CMK (cell line): ENCODE measurements around the gene ASB15.

Experiments
- DNase-seq: peaks from one replicate; pipeline ENCODE4 v3.0.0-alpha.2; 2010; ENCODE audit warnings: low read depth

The ASB15 gene

DNA sequence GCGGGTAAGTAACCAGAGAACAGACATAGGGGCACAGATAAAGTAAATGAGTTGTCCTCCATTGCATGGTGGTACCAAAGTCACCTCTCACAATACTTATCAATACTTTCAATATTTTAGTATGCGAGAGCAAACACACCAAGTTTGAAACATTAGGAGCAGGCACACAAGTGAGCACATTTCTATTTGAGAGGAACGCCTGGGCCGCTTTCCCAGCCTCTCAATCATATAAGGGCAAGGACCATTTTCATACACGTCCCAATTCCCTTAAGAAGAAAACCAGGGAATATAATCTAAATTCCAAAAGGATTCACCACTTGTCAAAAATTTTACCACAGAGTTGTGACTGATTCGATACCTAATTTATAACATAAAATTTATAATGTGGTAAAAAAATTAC, 61.6 kb downstream of the ASB15 start:
- no peak for DNase-seq

DNA sequence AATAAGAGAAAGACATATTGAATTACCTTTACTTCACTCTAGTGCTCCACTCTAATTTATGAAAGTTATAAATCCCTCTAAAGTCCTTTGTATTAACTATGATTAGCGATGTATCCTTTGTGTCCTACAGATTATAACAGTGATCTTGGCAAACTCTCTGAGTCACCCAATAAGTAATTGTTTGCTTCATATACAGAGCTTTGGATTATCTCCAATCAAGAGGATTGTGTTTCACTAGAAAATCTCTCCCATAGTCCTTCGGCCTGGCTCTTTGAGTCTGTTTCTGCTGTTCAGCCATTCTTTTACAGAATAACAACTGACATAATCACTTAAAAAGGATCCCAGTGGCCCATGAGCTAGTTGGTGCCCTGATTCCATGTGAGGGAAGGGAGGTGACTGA, 63.5 kb downstream of the ASB15 start:
- DNase-seq = no peak

DNA sequence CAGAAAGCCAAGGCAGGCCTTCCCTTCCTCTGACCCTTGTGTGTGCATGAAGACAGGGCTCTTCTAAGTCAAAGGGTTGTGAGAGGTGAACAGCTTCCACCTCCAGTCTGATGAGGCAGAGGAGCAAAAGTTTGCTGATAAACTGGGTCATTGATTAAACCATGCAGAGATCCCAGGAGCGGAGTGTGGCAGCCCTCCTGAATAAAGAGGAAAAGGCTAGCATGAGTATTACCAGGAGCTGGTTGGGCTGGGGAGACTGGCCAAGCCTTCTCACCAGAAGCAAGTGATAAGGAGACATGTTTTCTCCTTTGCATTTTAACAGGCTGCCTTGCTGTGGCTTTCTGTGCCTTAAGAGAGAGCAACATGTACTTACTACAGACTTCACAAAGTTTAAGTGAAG, 64.3 kb downstream of the ASB15 start:
- no peak for DNase-seq

DNA sequence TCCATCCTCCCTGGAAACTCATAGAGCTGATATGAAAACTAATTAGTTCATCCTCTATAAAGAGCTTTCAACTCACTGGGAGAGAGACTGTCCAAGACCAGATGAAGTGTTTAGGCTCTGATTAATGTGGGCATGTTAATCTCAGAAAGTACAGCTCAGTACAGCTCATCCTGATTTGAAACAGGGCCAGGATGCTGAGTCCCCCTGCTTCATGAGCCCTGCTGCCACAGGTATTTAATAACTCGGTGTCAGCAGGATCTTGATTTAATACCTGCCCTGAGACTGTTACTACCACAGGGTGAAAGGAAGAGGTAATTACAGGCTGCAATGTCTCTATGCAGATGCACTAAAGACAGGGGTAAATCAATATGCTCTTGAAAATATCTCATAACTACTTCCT, 64.9 kb downstream of the ASB15 start:
- DNase-seq = no peak

DNA sequence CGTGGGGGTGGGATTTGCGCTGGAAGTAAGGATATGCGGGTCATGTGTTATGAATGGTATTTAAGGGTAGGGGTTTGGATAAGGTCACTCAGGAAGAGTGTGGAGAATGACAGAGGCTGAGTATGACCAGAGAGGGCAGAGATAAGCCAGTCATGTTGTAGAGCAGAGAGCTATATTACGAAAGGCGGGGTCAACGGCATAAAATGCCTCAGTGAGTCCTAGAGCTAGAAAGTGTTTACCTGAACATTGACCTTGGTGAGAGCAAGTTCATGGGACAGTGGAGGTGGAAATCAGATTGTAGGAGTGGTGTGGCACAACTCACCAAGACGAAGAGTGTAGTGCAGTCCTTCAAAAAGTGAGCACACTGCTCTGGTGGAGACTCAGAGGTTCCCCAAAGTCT, 67.9 kb downstream of the ASB15 start:
- DNase-seq = no peak

DNA sequence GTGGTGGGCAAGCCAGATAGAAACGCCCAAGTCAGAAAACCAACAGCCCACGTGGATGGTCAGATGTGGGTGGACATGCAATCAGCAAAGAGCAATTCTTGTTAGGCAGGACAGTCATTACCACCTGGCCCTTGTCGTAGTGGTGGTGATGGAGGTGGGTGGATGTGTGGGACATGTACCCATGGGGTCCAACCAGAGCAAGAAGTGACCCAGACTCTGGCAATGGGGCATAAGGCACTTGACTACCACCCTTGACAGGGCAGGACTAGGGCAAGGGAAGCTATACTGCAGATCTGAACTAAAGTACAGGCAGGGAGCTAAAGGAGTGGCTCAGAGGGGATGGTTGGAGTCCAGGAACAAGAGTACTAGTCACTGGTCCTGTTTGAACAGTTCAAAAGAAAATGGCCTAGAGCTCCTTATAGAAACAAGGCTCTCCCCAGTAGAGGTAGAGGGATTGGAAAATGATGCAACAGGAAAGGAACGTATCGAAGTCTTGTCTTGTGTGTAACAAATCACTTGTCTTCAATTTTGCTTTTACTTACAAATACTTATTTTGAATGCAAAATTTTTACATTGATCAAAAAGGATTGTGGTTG, 71.6 kb downstream of the ASB15 start:
- no peak for DNase-seq

DNA sequence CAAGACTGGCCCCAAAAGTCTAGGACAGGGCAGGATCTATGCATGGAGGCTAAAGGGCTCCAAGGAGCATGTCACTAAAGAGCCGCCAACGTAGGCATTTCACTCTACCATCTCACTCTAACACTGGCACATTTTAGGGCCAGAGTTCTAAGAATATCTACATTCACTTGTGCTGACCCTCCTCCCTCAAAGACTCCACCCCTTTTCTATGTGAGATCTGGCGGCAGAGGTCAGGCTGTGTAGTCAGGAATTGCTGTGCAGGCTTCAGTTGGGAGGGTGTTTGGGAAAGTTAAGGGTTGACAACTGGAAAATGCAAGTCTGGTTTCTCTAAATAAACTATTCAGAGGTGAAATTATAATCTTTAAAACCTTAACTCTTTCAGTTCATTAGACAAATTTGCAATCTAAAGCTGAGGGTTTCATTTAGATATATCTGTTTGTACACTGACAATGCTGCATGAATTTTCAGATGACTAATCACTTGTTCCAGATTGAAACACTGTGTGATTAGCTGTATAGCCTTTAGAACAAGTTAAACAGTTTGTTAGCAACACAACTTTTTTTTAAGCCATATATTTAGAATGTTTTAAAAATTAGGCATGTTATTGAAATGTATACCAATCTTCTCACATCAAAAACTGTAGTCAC, 72.3 kb downstream of the ASB15 start:
- DNase-seq = no peak

DNA sequence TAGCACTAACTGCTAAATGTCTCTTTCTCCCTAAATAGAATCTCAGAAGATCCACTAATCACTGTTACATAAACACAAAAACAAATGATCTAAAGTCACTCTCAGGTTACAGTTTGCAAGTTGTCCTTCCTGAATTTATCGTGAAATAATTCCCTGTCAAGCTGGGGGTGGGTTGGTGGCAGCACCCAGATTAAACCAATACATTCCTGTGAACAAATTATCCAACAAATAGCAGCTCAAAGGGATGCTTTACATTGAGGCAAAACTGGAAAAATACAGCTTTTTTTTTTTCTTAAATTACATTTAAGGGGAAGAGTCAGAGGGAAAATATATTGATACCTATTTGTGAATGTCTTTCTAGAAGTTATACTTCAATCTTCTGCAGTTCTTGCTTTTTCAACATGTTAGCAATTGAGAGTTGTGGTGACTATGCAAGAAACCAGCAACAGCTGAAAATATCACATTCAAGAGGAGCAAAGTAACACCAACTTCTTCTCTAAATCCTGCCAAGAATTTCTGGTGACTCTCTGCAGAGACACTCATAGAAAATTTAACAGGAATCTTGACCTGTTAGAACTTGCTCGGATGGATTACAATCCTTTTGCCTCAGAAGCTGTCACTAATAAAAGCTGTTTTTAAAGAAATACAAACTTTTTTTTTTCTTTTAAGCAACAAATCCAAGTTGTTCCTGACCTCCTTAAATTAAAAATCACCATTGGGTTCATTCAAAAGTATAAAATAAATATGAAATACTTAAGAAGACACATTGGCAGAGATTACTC, 73.0 kb downstream of the ASB15 start:
- DNase-seq = no peak

DNA sequence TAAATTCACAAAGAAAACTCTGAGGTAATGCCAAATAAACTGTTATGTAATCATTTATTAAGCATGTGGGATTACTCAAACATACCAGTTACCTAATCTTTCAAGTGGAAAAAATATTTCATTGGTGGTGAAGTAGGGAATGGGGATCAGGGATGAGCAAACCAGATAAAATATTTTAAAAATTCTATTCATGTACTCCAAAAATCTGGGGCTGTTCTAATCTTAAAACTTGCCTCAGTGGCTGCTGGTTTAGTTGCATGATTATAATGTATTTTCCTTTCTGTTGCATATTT, 73.5 kb downstream of the ASB15 start:
- DNase-seq = no peak

DNA sequence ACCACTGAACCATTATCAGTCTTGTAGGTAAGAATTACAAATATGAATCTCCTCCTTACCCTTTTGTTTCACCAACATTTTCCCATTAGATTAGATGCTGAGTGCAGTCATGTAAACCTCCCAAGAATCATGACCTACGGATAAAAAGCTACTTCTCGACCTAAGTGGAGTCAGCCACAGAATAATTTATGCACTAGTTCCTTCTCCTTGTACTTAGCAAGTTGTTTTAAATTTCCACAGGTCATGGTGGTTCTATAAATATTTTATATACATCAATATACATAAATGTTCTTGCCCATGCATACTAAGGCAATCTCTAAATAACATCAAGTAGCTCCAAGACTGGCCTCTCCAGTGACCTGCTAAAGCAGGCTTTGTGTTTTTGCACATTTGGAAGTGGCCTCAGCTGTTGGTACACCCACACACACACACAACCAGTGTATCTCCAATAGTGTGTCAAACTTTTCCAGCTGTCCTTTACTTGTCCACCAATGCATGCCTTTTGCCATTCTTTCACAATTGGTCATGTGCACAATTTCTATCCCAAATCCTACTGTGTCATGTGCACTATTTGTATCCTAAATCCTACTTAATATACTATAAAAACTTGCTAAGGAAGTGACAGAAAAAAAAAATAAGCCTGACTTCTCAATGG, 75.6 kb downstream of the ASB15 start:
- no peak for DNase-seq

DNA sequence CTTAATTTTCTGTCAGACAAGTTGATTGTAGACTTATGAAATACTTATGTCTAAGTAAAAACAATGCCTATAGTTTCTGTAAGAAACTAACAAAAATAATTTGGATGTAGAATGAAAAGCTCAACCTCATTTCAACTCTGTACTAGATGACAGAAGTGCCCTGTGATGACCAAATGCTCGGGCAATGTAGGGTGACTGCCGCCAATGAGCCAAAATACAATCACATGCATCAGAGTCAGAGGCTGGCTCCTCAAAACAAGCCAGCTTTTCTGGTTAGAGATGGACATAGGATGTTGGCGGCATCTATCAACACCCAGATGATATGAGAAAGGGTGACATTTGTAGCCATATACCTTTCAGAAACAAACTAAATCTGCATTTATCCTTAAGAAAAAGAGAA, 78.0 kb downstream of the ASB15 start:
- DNase-seq = no peak

DNA sequence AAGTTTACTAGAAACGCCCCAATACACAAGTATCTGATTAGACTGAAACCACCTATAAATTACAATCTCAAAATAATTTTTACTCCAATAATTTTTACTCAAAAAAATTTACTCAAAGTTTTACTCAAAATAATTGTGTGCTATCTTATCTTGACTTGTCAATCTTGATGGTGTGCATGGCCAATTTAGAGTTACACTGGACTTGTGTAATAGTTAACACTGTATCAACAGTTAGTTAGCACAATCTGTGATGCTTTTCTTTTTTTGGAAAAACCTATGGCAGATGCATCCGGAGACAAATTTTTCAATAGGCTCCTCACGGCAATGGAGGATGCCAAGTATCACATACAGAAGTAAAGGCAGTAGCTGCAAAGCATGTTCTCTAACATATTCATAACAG, 79.0 kb downstream of the ASB15 start:
- DNase-seq = no peak

DNA sequence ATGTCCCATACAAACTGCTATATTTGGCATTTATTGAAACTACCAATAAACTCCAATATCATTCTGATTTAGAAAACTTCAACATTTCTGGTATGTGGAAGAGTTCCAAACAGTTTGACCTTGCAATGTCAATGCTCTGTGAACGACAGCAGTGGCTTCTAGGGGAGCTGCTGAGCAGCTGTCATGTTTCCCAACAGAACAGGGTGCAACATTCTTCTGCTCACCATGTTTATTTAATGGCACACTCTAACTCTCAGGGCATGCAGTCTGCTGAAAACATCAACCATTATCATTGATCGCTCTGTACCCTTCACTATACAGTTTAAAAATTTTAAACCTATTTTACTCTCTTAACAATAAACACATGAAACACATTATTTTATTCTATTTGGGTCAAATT, 79.9 kb downstream of the ASB15 start:
- DNase-seq = no peak

DNA sequence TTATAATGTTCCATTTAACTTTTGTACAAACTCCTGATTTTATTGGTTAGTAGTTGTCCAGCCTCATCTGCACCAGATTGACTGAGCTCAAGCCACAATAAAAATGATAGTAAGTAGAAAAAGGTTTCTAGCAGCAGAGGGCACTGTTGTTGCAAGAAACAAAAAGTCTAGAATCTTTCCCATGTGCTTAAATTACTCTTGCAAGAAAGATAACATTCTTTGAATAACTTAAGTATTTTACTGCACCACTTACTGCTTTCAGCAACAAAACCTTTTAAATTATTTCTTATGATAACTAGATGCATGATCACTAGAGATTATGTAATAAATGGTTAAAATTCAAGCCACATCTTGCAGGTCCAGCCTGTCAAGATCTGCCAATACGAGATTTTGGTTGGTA, 81.1 kb downstream of the ASB15 start:
- DNase-seq = no peak

DNA sequence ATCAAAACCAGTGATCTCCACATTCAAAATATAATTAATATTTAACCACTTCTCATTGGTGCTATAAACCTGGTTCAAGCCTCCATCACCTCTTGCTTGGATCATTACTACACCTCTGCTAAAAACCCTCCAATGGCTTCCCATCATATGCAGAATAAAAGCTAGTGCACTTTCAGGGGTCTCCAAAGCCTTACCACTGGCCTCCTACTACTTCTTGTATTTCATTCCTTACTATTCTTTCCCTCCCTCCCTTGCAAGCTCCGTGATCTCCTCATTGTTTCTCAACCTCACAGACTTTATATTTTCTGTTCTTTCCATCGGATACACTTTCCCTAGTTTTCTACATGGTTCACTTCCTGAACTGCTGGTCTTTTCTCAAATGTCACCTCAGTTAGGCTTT, 85.5 kb downstream of the ASB15 start:
- no peak for DNase-seq

DNA sequence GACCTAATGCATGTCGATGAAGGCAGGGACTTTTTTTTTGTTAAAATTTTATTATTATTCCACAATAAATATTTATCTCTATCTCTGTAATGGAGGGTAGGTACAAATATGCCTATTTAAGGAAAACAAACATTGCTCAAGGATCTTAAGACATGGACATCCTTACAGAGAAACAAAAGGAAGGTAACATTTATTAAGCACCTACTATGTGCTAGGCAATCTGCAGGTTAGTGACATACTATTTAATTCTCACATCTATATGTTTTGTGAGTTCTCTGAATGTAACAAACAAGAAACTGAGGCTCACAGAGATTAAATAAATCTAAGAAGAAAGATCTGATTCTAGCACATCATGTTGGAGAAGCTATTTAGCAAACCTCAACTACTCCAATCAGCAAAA, 86.1 kb downstream of the ASB15 start:
- no peak for DNase-seq
